Measurements from ENCODE around the gene ITCH. TPM values are rescaled to one million over a fixed set of nuclear protein-coding genes. Genes with fewer than 3 reads are reported as not detected.
"Not testable (repeated sequence)": the region's sequence is repeated elsewhere in the genome, so short reads cannot be mapped to it uniquely, and the experiment has no call there.

The ITCH gene
- total RNA-seq, 2 experiments from 2014 or later: 44.2 to 47.0 TPM

- H3K9me3 Mint-ChIP-seq: no peaks in the 10 kb centered on the region
- Histone ChIP-seq H3K4me3 (ENCODE audit: low read length) (no peak overlapping the region), H3K9me3 (ENCODE audit: control insufficient read depth in 1 of 2, insufficient read depth in 1 of 2, low read length in 2 of 2) (no peaks in the 10 kb centered on the region), H3K27me3 (ENCODE audit: control insufficient read depth in 1 of 2, insufficient read depth in 2 of 2, low read length in 2 of 2) (no peaks in the 10 kb centered on the region), H3K36me3 (ENCODE audit: insufficient read depth, low read length) (peaks cover 17% of the 10 kb centered on the region), H3K4me1 (ENCODE audit: insufficient read depth, low read length) (peaks cover 54% of the 10 kb centered on the region), H3K27ac (ENCODE audit: low read depth in 1 of 2, low read length in 2 of 2) (no peak overlapping the region)
- intact Hi-C loops (cut with DNase I, micrococcal nuclease): loop anchor here in 1 of 2 experiments (10.0 kb wide), 1 partner anchor 1631 kb away; no protein-coding TSS in a partner anchor
- ChIA-PET POLR2A (no interaction called here), CTCF (interaction anchor here (0.6 to 1.6 kb wide), 2 partner anchors 53 to 245 kb away, joined by 3 to 9 read pairs; no protein-coding TSS in a partner anchor)
- peaks cover 56% of the 10 kb centered on the region for H3K4me1 Mint-ChIP-seq (ENCODE audit: low read depth)
- TF ChIP-seq CTCF (IDR thresholded peaks at IDR 0.05): no peak
- peak overlapping the region; percentile 11 for H3K27ac Mint-ChIP-seq
- ATAC-seq (ENCODE audit: poor library complexity) (no peak), DNase-seq (peak in 3 of 14 experiments; percentile 26 to 51 (median 32))
- H3K36me3 Mint-ChIP-seq (ENCODE audit: low read depth): peaks cover 45% of the 10 kb centered on the region
- no peaks in the 10 kb centered on the region for H3K27me3 Mint-ChIP-seq
- peak overlapping the region; percentile 46 for H3K4me3 Mint-ChIP-seq
These were observed 2.7 kb downstream of the ITCH start for GRCh38 chr20:34365765-34366213.

- Mint-ChIP-seq H3K9me3 (no peaks in the 10 kb centered on the region), H3K27me3 (no peaks in the 10 kb centered on the region), H3K27ac (peak overlapping the region; percentile 58), H3K4me3 (peak overlapping the region; percentile 68), H3K36me3 (ENCODE audit: low read depth) (peaks cover 54% of the 10 kb centered on the region), H3K4me1 (ENCODE audit: low read depth) (peaks cover 60% of the 10 kb centered on the region)
- H3K27me3 ChIP-seq (ENCODE audit: control insufficient read depth in 1 of 2, insufficient read depth in 2 of 2, low read length in 2 of 2): no peaks in the 10 kb centered on the region
- peaks cover 21% of the 10 kb centered on the region for H3K36me3 ChIP-seq (ENCODE audit: insufficient read depth, low read length)
- intact Hi-C loops (cut with DNase I, micrococcal nuclease): loop anchor here in 1 of 2 experiments (10.0 kb wide), 1 partner anchor 1632 kb away; no protein-coding TSS in a partner anchor
- ATAC-seq (ENCODE audit: poor library complexity) (no peak), DNase-seq (no peak)
- ChIA-PET POLR2A (interaction anchor here (0.8 to 1.3 kb wide), 2 partner anchors 12 to 64 kb away, joined by 3 read pairs; partner anchors contain the start of gene AHCY), CTCF (interaction anchor here (1.6 kb wide), 1 partner anchor 54 kb away, joined by 9 read pairs; no protein-coding TSS in a partner anchor)
- H3K27ac ChIP-seq (ENCODE audit: low read depth in 1 of 2, low read length in 2 of 2): no peak overlapping the region
- H3K9me3 ChIP-seq (ENCODE audit: control insufficient read depth in 1 of 2, insufficient read depth in 1 of 2, low read length in 2 of 2): no peaks in the 10 kb centered on the region
- H3K4me1 ChIP-seq (ENCODE audit: insufficient read depth, low read length): peaks cover 54% of the 10 kb centered on the region
- H3K4me3 ChIP-seq (ENCODE audit: low read length): no peak overlapping the region
- TF ChIP-seq CTCF (IDR thresholded peaks at IDR 0.05): no peak
These were observed 4.1 kb downstream of the ITCH start for GRCh38 chr20:34367155-34367554.

- Mint-ChIP-seq H3K27ac (peak overlapping the region; percentile 30), H3K36me3 (ENCODE audit: low read depth) (peaks cover 60% of the 10 kb centered on the region), H3K4me3 (peak overlapping the region; percentile 22), H3K4me1 (ENCODE audit: low read depth) (peaks cover 59% of the 10 kb centered on the region)
- H3K27me3 Mint-ChIP-seq; H3K9me3 ChIP-seq (ENCODE audit: control insufficient read depth in 1 of 2, insufficient read depth in 1 of 2, low read length in 2 of 2); DNase-seq; H3K4me3 ChIP-seq (ENCODE audit: low read length); H3K27ac ChIP-seq (ENCODE audit: low read depth in 1 of 2, low read length in 2 of 2); CTCF ChIA-PET; H3K9me3 Mint-ChIP-seq; ATAC-seq (ENCODE audit: poor library complexity); H3K27me3 ChIP-seq (ENCODE audit: control insufficient read depth in 1 of 2, insufficient read depth in 2 of 2, low read length in 2 of 2): not testable (repeated sequence)
- intact Hi-C loops (cut with DNase I, micrococcal nuclease): loop anchor here in 1 of 2 experiments (10.0 kb wide), 1 partner anchor 1633 kb away; no protein-coding TSS in a partner anchor
- POLR2A ChIA-PET: interaction anchor here (1.3 kb wide), 1 partner anchor 65 kb away, joined by 3 read pairs; the partner anchor contains the start of gene AHCY
- peaks cover 25% of the 10 kb centered on the region for H3K36me3 ChIP-seq (ENCODE audit: insufficient read depth, low read length)
- peaks cover 48% of the 10 kb centered on the region for H3K4me1 ChIP-seq (ENCODE audit: insufficient read depth, low read length)
These were observed 4.8 kb downstream of the ITCH start for GRCh38 chr20:34367911-34368310.
